Ramos (cell line): ENCODE data around the gene MYH7B.

Source experiments
- in situ Hi-C: fragments of 300-500 bp; cut with MboI; formaldehyde crosslinking; loops from one replicate; pipeline ENCODE4 v1.14.3; 2022; ENCODE audit warnings: low sequenced_read_pairs; ENCODE audit not compliant: unreplicated experiment

The MYH7B gene

DNA sequence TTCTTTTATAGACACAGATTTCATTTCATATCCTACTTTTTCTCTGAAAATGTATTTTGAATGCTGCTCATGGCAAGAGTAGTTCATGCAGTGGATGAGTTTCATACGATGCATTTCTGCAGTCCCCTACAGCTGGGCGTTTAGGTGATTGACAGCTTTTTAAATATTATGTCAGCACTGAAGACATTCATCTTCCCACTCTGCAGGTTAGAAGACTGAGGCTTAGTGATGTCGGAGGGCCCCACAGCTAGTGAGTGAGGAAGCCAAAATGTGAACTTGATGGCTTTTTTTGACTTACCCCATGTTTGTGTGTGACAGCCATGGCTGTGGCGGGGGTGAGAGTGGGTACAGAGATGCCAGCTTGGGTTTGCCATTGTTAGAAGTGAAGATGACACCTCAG lies 33.5 kb downstream of the MYH7B start:
- in situ Hi-C loops: no loop called here

DNA sequence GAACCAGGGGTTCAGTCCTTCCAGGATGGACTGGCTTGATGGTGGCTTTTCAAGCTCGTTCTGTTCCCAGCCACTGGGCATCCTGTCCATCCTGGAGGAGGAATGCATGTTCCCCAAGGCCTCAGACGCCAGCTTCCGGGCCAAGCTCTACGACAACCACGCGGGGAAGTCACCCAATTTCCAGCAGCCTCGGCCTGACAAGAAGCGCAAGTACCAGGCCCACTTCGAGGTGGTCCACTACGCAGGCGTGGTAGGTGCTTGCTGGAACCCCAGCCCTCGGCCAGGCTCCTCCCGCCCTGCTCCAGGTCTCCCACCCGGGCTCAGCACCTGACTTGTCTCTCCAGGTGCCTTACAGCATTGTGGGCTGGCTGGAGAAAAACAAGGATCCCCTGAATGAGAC lies 34.0 kb downstream of the MYH7B start:
- in situ Hi-C loops: no loop called here

DNA sequence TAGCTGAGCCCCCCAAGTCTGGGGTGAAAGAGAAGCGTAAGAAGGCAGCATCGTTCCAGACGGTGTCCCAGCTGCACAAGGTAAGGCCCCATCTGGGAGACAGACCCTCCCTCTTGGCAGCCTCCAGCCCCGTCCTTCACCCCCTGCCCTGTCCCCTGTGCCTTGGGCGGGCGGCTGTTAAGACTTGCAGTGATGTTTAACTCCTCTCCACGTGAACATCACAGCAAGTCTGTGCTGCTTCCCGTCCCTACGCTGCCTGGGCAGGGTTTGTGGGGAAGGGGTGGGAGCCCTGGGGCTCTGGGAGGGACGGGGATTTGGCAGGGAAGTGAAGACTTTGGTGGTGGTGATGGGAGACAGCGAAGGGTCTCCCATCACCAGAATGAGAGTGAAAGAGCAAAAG lies 34.6 kb downstream of the MYH7B start:
- in situ Hi-C loops: no loop called here

DNA sequence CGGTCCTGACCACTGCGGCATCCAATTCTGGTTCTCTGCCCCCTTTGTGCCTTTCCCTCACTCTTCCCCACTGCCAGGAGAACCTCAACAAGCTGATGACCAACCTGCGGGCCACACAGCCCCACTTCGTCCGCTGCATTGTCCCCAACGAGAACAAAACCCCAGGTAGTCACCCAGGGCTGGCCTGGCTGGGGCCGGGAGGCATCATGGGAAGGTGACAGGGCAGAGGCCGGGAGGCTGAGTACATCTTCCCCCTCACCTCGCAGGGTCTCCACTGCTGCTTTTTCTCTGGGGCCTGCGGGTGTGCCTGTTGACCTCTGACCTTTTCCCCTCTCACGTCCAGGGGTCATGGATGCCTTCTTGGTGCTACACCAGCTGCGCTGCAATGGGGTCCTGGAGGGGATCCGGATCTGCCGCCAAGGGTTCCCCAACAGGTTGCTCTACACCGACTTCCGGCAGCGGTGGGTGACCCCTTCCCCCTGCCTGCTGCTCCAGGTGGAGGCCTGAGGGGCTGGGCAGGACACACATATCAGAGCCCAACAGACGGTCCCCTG lies 35.1 kb downstream of the MYH7B start:
- in situ Hi-C loops: no loop called here

DNA sequence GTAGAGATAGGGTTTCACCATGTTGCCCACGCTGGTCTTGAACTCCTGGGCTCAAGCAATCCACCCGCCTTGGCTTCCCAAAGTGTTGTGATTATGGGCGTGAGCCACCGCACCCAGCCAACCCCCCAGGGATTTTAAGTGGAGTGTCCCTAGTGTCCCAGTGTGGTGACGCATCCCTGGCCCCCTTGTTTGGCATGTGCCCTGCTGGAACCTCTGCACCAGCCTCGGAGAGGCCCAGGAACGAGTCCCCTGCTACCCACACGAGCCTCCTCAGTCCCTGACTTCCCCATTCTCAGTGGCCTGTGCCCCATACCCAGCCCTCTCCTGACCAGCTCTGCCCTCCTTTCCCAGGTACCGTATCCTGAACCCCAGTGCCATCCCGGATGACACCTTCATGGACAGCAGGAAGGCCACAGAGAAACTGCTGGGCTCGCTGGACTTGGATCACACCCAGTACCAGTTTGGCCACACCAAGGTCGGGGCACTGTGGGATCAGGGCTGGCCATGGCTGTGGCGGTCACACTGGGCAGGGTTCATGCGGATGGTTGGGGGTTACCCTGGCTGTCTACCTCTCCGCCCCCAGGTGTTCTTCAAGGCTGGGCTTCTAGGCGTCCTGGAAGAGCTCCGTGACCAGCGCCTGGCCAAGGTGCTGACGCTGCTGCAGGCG lies 37.2 kb downstream of the MYH7B start:
- in situ Hi-C loops: no loop called here

DNA sequence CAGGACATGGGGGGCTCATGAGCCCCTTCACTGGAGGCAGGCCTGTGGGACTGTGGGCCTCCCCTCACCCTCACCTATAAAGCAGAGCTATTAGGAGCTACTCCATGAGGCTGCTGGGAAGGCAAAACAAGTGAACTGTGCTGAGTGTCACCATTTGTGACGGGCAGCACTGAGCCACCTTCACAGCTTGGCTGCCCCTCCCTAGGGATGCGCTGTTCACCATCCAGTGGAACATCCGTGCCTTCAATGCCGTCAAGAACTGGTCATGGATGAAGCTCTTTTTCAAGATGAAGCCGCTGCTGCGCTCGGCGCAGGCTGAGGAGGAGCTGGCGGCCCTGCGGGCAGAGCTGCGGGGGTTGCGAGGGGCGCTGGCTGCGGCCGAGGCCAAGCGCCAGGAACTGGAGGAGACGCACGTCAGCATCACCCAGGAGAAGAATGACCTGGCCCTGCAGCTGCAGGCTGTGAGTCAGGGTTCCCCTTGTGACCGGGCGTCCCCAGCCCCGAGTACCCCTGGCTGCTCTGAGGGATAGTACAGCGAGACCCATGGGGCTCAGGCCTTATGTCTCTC lies 38.4 kb downstream of the MYH7B start:
- in situ Hi-C loops: no loop called here

DNA sequence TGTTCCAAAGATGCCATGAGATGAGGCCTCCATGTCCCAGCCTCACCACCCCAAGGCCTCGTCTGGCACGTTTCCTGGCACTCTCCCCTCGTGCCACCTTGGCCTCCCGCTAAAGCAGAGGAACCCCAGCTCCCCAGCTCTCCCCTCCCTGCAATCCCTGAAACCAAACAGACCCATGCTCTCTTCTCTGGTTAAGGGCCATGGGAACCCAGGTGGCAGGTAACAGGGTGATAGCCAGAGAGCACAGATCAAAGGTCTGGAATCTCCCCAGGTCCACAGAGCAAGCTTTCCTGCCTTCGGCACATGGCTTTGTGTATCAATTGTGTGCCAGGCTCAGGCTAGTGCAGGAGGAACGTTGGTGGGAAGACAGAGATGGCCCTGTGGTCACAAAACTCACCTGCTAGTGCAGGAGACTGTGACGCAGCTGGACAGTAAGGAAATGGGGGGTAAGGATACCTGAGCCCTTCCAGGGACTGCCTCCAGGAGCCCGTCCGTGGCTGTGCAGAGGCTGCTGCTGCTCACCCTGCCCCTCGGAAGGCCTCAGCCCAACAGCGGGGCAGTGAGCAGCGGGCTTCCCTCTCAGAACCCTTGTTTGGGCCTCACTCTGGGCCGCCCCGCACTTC lies 39.0 kb downstream of the MYH7B start:
- in situ Hi-C loops: no loop called here

DNA sequence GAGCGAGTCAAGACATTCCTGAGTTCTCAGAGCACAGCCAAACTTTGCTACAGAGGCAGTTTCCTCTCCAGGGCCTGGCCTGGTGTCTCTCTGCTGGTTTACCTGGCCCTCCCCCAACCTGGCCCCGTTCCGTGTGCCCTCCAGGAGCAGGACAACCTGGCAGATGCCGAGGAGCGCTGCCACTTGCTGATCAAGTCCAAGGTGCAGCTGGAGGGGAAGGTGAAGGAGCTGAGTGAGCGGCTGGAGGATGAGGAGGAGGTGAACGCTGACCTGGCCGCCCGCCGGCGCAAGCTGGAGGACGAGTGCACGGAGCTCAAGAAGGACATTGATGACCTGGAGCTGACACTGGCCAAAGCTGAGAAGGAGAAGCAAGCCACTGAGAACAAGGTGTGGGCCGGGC lies 39.5 kb downstream of the MYH7B start:
- in situ Hi-C loops: no loop called here

DNA sequence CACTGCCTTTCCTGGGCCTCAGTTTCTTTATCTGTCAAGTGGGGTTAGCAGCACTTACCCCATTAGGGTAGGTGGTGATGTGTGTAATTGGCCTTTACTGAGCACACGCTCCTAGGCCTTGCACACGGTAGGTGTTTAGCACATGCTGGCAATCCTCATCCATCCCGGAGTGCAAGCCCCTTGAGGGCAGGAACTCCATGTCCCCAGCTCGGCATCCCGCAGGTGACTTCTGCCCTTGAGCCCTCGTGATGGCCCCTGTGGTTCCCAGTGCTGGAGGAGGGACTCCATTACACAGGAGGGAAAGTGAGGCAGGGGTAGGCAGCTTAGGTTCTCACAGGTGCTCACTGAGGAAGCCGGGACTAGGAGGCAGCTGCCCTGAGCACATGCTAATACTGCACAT lies 40.0 kb downstream of the MYH7B start:
- in situ Hi-C loops: no loop called here

DNA sequence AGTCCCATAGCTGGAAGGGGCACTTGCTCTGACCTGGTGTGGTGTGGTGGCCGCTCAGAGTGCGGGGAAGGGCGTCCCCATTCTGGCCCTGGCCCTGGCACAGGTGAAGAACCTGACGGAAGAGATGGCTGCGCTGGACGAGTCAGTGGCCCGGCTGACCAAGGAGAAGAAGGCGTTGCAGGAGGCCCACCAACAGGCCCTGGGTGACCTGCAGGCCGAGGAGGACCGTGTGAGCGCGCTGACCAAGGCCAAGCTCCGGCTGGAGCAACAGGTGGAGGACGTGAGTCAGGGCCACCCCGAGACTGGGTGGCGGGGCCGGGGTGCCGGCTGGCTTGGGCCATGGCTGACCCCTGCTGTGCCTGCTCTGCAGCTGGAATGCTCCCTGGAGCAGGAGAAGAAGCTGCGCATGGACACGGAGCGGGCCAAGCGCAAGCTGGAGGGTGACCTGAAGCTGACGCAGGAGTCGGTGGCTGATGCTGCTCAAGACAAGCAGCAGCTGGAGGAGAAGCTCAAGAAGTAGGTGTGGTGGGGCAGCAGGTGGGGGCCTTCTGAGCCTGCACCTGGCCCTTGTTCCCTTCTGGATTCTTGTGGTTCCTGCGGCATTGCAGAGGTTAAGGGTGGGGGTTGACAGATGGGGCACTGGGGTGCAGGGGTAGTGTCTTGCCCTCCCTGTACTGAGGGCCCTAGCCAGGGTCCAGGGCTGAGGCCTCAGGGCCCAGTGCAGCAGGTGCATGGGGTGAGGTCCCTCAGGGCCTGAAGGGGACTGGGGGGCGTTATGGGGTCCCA lies 40.8 kb downstream of the MYH7B start:
- in situ Hi-C loops: no loop called here

DNA sequence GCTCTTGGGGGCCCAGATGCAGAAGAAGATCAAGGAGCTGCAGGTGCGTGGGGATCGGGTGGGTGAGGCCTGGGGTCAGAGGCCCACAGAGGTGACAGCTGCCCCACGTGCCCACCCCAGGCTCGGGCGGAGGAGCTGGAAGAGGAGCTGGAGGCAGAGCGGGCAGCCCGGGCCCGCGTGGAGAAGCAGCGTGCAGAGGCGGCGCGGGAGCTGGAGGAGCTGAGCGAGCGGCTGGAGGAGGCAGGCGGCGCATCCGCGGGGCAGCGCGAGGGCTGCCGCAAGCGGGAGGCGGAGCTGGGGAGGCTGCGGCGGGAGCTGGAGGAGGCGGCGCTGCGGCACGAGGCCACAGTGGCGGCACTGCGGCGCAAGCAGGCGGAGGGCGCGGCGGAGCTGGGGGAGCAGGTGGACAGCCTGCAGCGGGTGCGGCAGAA lies 41.5 kb downstream of the MYH7B start:
- in situ Hi-C loops: no loop called here

DNA sequence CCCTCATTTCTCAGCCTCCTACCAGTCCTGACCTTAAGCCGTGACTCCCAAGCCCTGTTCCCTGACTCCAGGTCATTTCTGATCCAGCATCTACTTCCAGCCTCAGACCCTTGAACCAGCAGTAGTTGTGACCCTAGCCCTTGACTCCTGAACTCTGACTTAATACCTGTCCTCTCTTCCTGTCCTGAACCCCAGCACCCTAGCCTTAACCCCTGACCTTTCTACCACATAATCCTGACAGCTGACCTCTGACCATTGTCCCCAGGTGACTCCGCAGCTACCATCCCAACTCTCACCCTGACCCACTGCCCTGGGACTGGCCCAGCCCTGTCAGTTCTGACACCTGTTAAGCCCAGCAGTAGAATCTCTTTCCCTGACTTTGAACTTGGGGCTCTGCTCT lies 42.1 kb downstream of the MYH7B start:
- in situ Hi-C loops: no loop called here

DNA sequence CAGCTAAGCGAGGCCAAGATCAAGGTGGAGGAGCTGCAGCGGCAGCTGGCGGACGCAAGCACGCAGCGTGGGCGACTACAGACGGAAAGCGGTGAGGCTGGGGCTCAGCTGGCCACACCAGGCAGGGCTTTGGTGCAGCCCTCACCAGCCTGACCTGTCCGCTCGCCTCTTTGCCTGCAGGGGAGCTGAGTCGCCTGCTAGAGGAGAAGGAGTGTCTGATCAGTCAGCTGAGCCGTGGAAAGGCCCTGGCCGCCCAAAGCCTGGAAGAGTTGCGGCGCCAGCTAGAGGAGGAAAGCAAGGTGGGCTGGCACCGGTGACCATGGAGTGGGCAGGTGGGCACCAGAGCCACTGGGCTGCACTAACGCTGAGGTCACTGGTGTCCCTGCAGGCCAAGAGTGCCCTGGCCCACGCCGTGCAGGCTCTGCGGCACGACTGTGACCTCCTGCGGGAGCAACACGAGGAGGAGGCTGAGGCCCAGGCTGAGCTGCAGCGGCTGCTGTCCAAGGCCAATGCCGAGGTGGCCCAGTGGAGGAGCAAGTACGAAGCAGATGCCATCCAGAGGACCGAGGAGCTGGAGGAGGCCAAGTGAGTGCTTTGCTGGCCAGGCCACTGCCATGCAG lies 42.8 kb downstream of the MYH7B start:
- in situ Hi-C loops: no loop called here

DNA sequence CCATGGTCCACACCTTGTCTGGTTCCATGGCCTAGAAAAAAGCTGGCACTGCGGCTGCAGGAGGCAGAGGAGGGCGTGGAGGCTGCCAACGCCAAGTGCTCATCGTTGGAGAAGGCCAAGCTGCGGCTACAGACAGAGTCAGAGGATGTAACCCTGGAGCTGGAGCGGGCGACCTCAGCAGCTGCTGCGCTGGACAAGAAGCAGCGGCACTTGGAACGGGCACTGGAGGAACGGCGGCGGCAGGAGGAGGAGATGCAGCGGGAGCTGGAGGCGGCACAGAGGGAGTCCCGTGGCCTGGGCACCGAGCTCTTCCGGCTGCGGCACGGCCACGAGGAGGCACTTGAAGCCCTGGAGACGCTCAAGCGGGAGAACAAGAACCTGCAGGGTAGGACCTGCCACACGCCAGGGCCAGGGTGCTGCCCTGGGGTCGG lies 43.4 kb downstream of the MYH7B start:
- in situ Hi-C loops: no loop called here

DNA sequence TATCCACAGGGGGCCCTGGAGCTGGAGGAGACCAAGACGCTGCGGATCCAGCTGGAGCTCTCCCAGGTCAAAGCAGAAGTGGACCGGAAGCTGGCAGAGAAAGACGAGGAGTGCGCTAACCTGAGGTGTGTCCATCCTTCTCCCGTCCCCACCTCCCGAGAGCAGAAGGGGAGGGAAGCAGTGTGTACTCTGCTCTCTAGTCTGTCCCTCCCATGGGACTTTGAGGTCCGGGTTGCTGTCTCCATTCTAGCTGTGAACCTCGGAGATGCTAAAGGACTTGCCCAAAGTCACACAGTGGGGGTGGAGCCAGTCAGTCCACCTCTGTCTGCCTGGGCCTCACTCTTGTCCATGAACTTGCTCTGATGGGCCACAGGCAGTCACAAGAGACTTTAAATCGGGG lies 44.1 kb downstream of the MYH7B start:
- in situ Hi-C loops: no loop called here

DNA sequence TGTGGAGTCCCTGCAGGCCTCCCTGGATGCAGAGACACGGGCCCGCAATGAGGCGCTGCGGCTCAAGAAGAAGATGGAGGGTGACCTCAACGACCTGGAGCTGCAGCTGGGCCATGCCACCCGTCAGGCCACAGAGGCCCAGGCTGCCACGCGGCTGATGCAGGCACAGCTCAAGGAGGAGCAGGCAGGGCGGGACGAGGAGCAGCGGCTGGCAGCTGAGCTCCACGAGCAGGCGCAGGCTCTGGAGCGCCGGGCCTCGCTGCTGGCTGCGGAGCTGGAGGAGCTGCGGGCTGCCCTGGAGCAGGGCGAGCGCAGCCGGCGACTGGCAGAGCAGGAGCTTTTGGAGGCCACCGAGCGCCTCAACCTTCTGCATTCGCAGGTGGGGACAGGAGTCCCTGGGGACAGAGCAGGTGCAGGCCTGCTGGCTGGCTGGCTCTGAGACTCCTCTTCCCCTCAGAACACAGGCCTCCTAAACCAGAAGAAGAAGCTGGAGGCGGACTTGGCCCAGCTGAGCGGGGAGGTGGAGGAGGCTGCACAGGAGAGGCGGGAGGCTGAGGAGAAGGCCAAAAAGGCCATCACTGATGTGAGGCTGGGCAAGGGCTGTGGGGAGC lies 44.7 kb downstream of the MYH7B start:
- in situ Hi-C loops: no loop called here

DNA sequence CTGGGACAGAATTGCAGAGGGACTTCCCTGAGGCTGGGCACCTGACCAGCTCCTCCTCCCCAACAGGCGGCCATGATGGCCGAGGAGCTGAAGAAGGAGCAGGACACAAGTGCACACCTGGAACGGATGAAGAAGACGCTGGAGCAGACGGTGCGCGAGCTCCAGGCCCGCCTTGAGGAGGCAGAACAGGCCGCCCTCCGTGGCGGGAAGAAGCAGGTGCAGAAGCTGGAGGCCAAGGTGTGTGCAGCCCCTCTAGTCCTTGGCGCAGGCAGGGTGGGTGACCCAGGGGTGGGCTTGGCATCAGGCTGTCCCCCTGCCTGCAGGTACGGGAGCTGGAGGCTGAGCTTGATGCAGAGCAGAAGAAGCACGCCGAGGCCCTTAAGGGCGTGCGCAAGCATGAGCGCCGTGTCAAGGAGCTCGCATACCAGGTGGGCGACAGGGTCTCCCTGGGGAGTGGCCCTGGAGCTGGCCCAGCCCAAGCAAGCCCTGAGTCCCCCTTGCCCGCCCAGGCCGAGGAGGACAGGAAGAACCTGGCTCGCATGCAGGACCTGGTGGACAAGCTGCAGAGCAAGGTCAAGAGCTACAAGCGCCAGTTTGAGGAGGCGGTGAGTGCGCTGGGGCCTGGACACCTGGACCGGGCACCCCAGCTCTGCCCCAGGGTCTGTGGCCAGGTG lies 45.4 kb downstream of the MYH7B start:
- in situ Hi-C loops: no loop called here

DNA sequence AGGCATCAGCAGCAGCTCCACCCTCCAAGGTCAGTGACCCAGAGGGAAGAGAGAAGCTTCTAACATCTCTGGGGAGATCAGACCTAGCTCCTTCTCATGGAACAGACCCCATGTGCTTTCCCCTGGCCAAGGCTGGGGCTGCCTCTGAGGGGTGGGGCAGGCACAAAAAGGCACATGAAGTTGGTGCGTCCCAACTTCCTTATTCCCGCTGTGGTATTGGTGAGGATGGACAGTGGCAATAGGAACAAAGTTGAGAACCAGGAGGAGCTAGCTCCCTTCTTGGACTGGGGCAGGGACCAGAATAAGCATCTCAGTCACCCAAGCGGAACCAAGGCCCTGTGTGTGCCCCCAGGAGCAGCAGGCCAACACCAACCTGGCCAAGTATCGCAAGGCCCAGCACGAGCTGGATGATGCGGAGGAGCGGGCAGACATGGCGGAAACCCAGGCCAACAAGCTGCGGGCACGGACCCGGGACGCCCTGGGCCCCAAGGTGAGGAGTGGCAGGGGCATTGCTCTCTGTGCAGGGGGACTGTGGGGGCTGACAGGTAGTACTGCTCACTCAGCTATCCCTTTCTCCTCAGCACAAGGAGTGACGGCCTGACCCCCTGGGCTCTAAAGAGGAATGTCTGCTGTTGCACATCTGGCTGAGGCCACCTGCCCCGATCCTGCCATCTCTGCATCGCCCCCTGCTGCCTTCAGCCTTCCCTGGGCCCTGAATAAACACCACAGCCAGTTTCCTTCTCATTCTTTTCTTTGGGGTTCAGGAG lies 46.1 kb downstream of the MYH7B start:
- in situ Hi-C loops: no loop called here
